HEK293 (cell line): ENCODE results near the gene HAT1.

Experiments used
- CTCF ChIA-PET: fragments of 350-600 bp; formaldehyde crosslinking; extraction: SDS; loops from one replicate; lab custom pipeline; 2021; ENCODE audit warnings: antibody characterized with exemption; lab: Yijun Ruan, JAX
- POLR2A ChIA-PET: fragments of 300-600 bp; formaldehyde crosslinking; extraction: SDS; loops from one replicate; lab custom pipeline; 2020; ENCODE audit warnings: antibody characterized with exemption, inconsistent platforms; lab: Yijun Ruan, JAX
- H3K27ac ChIP-seq: fragments of 200-500 bp; sonication (Bioruptor generic); 2 replicates; pipeline ENCODE4 v1.5.1; 2014; ENCODE audit warnings: low read depth, low read length, control low read depth, inconsistent platforms; ENCODE audit errors: extremely low read depth
- H3K36me3 ChIP-seq, 2 experiments: fragments of 200-500 bp in 1 of 2; sonication (Bioruptor generic) in 1 of 2; 1 replicate in 1 of 2; 2 replicates in 1 of 2; pipeline ENCODE4 v1.5.1; 2014 to 2017; ENCODE audit warnings: inconsistent platforms in 2 of 2, low read length in 2 of 2; ENCODE audit not compliant: control insufficient read depth in 2 of 2, insufficient read depth in 1 of 2
- H3K4me1 ChIP-seq: fragments of 200-500 bp; sonication (Bioruptor generic); 2 replicates; pipeline ENCODE4 v1.5.1; 2014; ENCODE audit warnings: mild to moderate bottlenecking, low read length, inconsistent platforms; ENCODE audit not compliant: control insufficient read depth, insufficient read depth
- H3K4me3 ChIP-seq: 2 replicates; pipeline ENCODE4 v1.5.1; 2011; ENCODE audit warnings: low read depth, mild to moderate bottlenecking, control low read depth, low read length, moderate library complexity
- H3K9me3 ChIP-seq: fragments of 200-500 bp; sonication (Bioruptor generic); 2 replicates; pipeline ENCODE4 v1.5.1; 2014; ENCODE audit warnings: low read depth, low read length, inconsistent platforms; ENCODE audit not compliant: control insufficient read depth, insufficient read depth
- OSR2 ChIP-seq: fragments of 450-650 bp; formaldehyde crosslinking; IDR thresholded peaks from 2 replicates; pipeline ENCODE4 v1.5.1; 2016; ENCODE audit warnings: missing biosample characterization, missing genetic modification characterization
- ZEB2 ChIP-seq: fragments of 450-650 bp; formaldehyde crosslinking; IDR thresholded peaks from 2 replicates; pipeline ENCODE4 v1.5.1; 2016; ENCODE audit warnings: missing biosample characterization, missing genetic modification characterization
- ZNF157 ChIP-seq: fragments of 450-650 bp; formaldehyde crosslinking; IDR thresholded peaks from 2 replicates; pipeline ENCODE4 v1.5.1; 2016; ENCODE audit warnings: missing biosample characterization, missing genetic modification characterization
- ZNF169 ChIP-seq: fragments of 450-650 bp; formaldehyde crosslinking; IDR thresholded peaks from 2 replicates; pipeline ENCODE4 v1.5.1; 2016; ENCODE audit warnings: missing biosample characterization, missing genetic modification characterization
- ZNF302 ChIP-seq: fragments of 450-650 bp; formaldehyde crosslinking; IDR thresholded peaks from 2 replicates; pipeline ENCODE4 v1.5.1; 2016; ENCODE audit warnings: missing biosample characterization, missing genetic modification characterization, low read depth
- ZNF335 ChIP-seq: fragments of 450-650 bp; formaldehyde crosslinking; conservative IDR thresholded peaks from 2 replicates; pipeline ENCODE4 v1.5.1; 2016; ENCODE audit warnings: missing biosample characterization, missing genetic modification characterization
- ZNF37A ChIP-seq: fragments of 450-650 bp; IDR thresholded peaks from 2 replicates; pipeline ENCODE4 v1.5.1; 2018; ENCODE audit warnings: missing biosample characterization, missing genetic modification characterization
- ZNF561 ChIP-seq: fragments of 450-650 bp; IDR thresholded peaks from 2 replicates; pipeline ENCODE4 v1.5.1; 2018; ENCODE audit warnings: missing biosample characterization, missing genetic modification characterization, borderline replicate concordance
- ZNF792 ChIP-seq: fragments of 450-650 bp; formaldehyde crosslinking; IDR thresholded peaks from 2 replicates; pipeline ENCODE4 v1.5.1; 2016; ENCODE audit warnings: missing biosample characterization, missing genetic modification characterization
- TF ChIP-seq, protein P1 (sequence below): fragments of 450-650 bp; formaldehyde crosslinking; IDR thresholded peaks from 2 replicates; pipeline ENCODE4 v1.5.1; 2016; ENCODE audit warnings: missing biosample characterization, missing genetic modification characterization
- TF ChIP-seq, protein P2 (sequence below): fragments of 450-650 bp; formaldehyde crosslinking; IDR thresholded peaks from 2 replicates; pipeline ENCODE4 v1.5.1; 2016; ENCODE audit warnings: missing biosample characterization, missing genetic modification characterization, borderline replicate concordance
- TF ChIP-seq, protein P3 (sequence below): fragments of 450-650 bp; formaldehyde crosslinking; conservative IDR thresholded peaks from 2 replicates; pipeline ENCODE4 v1.5.1; 2016; ENCODE audit warnings: low read depth, missing biosample characterization, missing genetic modification characterization
- TF ChIP-seq, protein P4 (sequence below): fragments of 450-650 bp; formaldehyde crosslinking; IDR thresholded peaks from 2 replicates; pipeline ENCODE4 v1.5.0; 2017; ENCODE audit warnings: missing biosample characterization, missing genetic modification characterization, borderline replicate concordance

The HAT1 gene

DNA sequence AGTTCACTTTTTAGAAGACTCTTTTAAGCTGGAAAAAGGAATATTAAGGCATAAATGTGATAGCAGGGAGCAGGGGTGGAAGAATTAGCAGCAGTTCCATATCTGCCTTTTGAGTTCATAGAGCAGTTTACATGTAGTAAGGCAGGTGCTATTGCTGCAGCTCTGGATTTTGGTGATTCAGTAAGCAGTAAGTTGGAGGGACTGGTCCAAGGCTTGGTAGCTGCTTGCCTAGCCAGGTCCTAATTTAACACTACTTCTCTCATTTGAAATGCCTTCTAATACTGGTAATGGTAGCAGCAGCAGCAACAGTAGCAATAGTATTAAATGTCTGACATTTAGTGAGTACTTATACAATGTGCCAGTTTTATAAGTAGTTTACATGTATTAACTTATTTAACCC is 30.0 kb downstream of the HAT1 start:
- no peaks in the 10 kb centered on the region for H3K9me3 ChIP-seq

DNA sequence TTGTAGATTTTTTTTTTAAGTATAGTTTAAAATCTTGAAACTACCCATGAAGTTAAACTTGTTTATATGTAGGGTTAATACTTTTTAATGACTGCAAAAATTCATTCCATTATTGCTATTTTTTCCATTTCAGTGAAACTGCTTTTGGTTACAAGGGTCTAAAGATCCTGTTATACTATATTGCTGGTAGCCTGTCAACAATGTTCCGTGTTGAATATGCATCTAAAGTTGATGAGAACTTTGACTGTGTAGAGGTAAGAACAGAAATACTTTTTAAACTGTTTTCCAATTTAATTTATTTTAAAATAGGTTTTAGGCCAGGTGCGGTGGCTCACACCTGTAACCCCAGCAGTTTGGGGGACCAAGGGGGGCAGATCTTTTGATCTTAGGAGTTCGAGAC is 30.5 kb downstream of the HAT1 start:
- no peaks in the 10 kb centered on the region for H3K9me3 ChIP-seq
- H3K4me3 ChIP-seq, result no peak overlapping the region
- TF ChIP-seq ZNF335, result no peak
- CTCF ChIA-PET, result no interaction called here
- H3K27ac ChIP-seq, result no peak overlapping the region
- no peaks in the 10 kb centered on the region for H3K4me1 ChIP-seq
- peaks cover 24 to 45% of the 10 kb centered on the region in 2 experiments for H3K36me3 ChIP-seq
- POLR2A ChIA-PET, result no interaction called here

More for the DNA sequence above, 30.0 kb downstream of the HAT1 start:
- POLR2A ChIA-PET, result no interaction called here
- Histone ChIP-seq H3K4me3 (no peak overlapping the region), H3K36me3 (peaks cover 29 to 43% of the 10 kb centered on the region in 2 experiments), H3K27ac (no peak overlapping the region)
- TF ChIP-seq ZEB2 (tag by site-specific recombination), result no peak
- TF ChIP-seq OSR2, result peak; percentile 51; the same call in 1 of the 2 replicates
- no peak for TF ChIP-seq ZNF561
- TF ChIP-seq ZNF37A (tag by site-specific recombination), result no peak
- TF ChIP-seq, all 188 proteins: peak for 1
- CTCF ChIA-PET, result interaction anchor here (0.6 kb wide), 1 partner anchor 121 kb away, joined by 3 read pairs; no protein-coding TSS in a partner anchor
- no peaks in the 10 kb centered on the region for H3K4me1 ChIP-seq

DNA sequence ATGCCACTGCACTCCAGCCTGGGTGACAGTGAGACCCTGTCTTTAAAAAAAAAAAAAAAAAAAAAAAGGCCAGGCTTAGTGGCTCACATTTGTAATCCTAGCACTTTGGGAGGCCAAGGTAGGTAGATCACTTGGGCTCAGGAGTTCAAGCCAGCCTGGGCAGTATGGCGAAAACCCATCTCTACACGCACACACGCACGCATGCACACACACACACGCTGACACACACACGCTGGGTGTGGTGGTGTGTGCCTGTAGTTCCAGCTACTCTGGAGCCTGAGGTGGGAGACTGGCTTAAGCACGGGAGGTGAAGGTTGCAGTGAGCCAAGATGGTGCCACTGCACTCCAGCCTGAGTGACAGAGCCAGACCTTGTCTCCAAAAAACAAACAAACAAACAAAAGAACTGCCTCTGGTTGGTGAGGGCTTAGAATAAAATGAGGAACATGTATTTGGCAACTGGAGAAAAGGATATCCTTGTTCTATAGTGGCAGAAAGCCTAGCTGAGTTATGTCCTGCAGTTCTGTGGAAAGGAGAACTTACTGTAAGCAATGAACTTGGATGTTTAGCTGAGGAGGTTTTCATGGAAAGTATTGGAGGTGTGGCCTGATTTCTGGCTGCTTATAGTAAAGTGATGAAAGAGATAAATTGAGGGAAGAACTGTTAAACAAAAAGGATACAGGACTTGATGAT is 34.0 kb downstream of the HAT1 start:
- Histone ChIP-seq H3K27ac (no peak overlapping the region), H3K9me3 (no peaks in the 10 kb centered on the region), H3K36me3 (peaks cover 13 to 34% of the 10 kb centered on the region in 2 experiments; a peak in 2 of 3 replicates), H3K4me1 (no peaks in the 10 kb centered on the region), H3K4me3 (no peak overlapping the region)
- TF ChIP-seq, protein P1, sequence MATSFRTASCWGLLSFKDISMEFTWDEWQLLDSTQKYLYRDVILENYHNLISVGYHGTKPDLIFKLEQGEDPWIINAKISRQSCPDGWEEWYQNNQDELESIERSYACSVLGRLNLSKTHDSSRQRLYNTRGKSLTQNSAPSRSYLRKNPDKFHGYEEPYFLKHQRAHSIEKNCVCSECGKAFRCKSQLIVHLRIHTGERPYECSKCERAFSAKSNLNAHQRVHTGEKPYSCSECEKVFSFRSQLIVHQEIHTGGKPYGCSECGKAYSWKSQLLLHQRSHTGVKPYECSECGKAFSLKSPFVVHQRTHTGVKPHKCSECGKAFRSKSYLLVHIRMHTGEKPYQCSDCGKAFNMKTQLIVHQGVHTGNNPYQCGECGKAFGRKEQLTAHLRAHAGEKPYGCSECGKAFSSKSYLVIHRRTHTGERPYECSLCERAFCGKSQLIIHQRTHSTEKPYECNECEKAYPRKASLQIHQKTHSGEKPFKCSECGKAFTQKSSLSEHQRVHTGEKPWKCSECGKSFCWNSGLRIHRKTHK, result no peak
- TF ChIP-seq, protein P2, sequence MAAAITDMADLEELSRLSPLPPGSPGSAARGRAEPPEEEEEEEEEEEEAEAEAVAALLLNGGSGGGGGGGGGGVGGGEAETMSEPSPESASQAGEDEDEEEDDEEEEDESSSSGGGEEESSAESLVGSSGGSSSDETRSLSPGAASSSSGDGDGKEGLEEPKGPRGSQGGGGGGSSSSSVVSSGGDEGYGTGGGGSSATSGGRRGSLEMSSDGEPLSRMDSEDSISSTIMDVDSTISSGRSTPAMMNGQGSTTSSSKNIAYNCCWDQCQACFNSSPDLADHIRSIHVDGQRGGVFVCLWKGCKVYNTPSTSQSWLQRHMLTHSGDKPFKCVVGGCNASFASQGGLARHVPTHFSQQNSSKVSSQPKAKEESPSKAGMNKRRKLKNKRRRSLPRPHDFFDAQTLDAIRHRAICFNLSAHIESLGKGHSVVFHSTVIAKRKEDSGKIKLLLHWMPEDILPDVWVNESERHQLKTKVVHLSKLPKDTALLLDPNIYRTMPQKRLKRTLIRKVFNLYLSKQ, result no peak
- TF ChIP-seq ZNF157 (tag by site-specific recombination) (no peak), ZNF302 (no peak), ZNF792 (tag by site-specific recombination) (no peak), ZNF561 (no peak), ZNF169 (tag by site-specific recombination) (no peak)
- TF ChIP-seq, protein P3, sequence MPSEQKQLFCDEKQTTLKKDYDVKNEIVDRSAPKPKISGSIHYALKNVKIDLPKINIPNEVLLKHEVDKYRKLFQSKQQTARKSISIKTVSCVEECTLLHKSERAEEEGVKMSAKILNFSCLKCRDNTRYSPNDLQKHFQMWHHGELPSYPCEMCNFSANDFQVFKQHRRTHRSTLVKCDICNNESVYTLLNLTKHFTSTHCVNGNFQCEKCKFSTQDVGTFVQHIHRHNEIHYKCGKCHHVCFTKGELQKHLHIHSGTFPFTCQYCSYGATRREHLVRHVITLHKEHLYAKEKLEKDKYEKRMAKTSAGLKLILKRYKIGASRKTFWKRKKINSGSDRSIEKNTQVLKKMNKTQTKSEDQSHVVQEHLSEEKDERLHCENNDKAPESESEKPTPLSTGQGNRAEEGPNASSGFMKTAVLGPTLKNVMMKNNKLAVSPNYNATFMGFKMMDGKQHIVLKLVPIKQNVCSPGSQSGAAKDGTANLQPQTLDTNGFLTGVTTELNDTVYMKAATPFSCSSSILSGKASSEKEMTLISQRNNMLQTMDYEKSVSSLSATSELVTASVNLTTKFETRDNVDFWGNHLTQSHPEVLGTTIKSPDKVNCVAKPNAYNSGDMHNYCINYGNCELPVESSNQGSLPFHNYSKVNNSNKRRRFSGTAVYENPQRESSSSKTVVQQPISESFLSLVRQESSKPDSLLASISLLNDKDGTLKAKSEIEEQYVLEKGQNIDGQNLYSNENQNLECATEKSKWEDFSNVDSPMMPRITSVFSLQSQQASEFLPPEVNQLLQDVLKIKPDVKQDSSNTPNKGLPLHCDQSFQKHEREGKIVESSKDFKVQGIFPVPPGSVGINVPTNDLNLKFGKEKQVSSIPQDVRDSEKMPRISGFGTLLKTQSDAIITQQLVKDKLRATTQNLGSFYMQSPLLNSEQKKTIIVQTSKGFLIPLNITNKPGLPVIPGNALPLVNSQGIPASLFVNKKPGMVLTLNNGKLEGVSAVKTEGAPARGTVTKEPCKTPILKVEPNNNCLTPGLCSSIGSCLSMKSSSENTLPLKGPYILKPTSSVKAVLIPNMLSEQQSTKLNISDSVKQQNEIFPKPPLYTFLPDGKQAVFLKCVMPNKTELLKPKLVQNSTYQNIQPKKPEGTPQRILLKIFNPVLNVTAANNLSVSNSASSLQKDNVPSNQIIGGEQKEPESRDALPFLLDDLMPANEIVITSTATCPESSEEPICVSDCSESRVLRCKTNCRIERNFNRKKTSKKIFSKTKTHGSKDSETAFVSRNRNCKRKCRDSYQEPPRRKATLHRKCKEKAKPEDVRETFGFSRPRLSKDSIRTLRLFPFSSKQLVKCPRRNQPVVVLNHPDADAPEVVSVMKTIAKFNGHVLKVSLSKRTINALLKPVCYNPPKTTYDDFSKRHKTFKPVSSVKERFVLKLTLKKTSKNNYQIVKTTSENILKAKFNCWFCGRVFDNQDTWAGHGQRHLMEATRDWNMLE (tag by site-specific recombination), result no peak
- TF ChIP-seq, protein P4, sequence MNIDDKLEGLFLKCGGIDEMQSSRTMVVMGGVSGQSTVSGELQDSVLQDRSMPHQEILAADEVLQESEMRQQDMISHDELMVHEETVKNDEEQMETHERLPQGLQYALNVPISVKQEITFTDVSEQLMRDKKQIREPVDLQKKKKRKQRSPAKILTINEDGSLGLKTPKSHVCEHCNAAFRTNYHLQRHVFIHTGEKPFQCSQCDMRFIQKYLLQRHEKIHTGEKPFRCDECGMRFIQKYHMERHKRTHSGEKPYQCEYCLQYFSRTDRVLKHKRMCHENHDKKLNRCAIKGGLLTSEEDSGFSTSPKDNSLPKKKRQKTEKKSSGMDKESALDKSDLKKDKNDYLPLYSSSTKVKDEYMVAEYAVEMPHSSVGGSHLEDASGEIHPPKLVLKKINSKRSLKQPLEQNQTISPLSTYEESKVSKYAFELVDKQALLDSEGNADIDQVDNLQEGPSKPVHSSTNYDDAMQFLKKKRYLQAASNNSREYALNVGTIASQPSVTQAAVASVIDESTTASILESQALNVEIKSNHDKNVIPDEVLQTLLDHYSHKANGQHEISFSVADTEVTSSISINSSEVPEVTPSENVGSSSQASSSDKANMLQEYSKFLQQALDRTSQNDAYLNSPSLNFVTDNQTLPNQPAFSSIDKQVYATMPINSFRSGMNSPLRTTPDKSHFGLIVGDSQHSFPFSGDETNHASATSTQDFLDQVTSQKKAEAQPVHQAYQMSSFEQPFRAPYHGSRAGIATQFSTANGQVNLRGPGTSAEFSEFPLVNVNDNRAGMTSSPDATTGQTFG (tag by site-specific recombination), result no peak
- CTCF ChIA-PET, result interaction anchor here (0.6 kb wide), 1 partner anchor 402 kb away, joined by 3 read pairs; no protein-coding TSS in a partner anchor
- POLR2A ChIA-PET, result interaction anchor here (0.5 kb wide), 1 partner anchor 128 kb away, joined by 3 read pairs; no protein-coding TSS in a partner anchor
